Activated naive CD4-positive, alpha-beta T cell (primary cell): ENCODE results near the gene TMEM150A.
"Not testable (repeated sequence)": the region's sequence is repeated elsewhere in the genome, so short reads cannot be mapped to it uniquely, and the experiment has no call there.

Experiments used
- DNase-seq, 4 experiments: peaks; one replicate each; lab custom pipeline; 2025; lab: John Stamatoyannopoulos, UW

Gene TMEM150A, protein sequence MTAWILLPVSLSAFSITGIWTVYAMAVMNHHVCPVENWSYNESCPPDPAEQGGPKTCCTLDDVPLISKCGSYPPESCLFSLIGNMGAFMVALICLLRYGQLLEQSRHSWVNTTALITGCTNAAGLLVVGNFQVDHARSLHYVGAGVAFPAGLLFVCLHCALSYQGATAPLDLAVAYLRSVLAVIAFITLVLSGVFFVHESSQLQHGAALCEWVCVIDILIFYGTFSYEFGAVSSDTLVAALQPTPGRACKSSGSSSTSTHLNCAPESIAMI

DNA sequence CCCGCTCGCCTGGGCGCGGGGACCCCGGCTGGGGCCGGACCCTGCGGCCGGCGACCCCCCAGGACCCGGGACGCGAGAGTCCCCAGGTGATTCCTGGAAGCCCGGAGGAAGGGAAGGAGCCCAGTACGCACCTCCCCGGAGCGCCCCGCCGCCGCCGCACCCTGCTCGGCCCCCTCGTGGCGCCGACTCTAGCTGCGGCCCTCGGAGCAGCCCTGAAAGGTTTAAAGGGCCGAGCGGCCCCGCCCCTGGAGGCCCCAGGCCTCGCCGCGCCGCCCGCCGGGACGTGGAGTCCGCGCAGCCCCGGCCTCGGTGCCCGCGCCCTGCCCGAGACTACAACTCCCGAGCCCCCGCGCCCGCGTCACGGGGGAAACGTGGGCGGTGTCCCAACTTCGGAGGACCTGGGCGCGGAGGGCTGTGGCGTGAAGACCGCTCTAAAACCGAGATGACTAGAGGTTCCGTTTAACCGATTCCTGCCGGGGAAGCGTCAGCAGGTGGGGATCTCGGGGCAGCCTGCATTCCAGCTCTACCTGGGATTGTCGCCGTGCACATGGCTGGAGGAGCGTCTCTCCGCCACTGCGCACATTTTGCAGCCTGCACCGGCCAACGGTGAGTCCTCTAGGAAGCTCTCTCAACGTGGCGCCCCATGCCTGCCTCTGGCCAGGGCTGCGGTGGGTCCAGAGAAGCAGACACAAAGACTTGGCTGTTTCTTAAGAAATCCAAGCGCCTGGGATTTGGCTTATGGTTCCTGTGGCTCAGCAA is at the start of gene TMEM150A:
Gene TMEM150A, minus strand, starts transcription at position 223 of the 759 bp plus-strand sequence. CDS start 750 bp downstream, outside the sequence.
- DNase-seq = peak; percentile 51 to 85 (median 66)

DNA sequence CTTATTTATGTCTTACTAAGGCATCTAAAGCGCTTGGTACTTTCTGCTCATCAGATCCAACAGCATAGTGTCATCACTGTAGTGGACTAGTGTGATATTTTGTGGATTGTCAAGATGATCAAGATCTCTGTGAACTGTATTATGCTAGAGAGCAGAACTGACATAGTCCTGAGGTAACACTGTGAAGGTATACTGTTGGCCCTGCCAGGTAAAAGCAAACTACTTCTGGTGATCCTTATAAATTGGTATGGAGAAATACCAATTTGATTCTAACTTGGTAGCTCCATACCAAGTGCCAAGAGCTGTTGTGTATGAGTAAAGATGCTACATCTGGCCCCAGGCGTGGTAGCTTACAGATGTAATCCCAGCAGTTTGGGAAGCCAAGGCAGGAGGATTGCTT is 49.6 kb upstream of the TMEM150A start:
- no peak for DNase-seq

DNA sequence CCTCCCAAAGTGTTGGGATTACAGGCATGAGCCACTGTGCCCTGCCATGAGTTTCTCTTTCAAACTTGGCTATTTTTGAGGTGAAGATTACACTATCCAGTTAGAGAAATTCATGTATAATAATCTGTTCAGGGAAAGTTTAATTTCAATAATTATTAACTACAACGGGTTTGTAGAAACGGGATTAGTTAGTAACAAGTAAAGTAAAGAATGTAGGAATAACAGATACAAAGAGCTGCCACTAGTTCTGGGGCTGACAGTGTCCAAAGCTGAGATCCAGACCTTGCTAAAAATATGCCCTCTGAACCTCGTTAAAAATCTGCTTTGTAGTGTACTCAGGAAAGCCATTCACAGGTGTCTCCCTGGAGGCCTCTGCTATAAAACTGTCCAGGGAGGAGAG is 48.6 kb upstream of the TMEM150A start:
- no peak for DNase-seq

DNA sequence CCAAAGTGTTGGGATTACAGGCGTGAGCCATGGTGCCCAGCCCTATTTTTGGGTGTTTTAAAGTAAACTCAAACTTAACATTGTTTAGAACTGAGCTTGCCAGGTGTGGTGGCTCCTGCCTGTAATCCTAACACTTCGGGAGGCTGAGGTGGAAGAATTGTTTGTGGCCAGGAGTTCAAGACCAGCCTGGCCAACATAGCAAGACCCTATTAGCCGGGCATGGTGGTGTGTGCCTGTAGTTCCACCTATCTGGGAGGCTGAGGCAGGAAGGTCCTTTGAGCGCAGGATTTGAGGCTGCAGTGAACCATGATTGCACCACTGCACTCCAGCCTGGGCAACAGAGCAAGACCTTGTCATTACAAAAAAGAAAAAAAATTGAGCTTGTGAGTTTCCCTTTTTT is 48.0 kb upstream of the TMEM150A start:
- DNase-seq = no peak

DNA sequence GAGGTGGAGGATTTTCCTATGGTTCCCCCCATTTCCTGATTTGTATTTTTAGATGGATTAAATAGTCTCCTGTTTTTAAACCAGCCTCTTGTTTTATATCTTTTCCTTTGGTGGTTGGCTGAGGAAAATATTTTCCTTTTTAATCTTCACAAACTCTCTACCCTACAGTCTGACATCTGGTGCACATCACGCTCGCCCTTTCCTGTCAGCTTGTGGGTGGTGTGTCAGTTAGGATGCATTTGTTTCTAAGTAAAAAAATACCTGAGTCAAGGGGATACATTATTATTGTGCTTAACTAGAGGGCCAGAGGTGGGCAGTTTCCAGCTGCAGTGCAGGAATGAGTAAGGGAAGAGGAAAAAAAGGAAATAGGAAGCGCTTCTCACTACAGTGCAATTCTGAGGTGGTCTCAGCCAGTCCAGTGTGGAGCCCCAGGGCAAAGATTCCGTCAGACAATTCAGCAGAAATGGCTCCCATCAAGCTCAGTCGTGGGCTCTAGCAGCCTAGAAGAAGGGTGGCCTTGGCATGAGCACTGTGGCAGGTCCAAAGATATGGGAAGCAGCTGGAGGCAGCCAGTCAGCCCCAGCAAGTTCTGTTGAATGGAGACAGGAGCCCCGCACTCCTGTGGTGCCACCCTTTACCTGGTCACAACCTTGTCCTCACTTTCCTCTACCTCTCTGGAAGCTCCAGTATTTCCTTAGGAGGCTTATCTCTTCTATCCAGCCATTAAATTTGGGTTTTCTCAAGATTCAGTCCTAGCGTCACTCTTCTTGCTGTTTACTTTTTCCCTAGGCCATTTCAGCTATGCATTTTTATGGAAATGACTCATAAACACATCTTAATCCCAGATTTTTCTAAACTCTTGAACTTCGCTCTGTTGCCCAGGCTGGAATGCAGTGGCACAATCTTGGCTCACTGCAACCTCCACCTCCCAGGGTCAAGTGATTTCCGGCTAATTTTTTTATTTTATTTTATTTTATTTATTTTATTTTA is 47.0 kb upstream of the TMEM150A start:
- no peak for DNase-seq

DNA sequence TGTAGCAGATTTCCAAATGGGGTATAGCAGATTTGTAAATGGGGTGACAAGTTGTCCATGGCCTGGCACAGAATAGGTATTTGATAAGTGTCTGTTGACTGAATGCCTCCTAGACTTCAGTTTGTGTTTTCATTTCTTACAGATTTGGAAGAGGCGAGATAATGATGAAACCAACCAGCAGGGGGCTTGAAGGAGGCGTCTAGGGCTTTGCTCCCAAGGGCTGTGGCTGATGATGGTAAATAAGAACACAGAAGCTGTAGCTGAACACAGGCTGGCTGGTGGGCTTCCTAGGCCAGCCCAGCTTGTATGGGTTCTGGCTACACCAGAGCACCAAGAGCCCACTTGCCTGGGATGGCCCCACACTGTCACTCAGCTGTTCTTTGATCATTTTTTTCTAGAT is 46.1 kb upstream of the TMEM150A start:
- DNase-seq = no peak

DNA sequence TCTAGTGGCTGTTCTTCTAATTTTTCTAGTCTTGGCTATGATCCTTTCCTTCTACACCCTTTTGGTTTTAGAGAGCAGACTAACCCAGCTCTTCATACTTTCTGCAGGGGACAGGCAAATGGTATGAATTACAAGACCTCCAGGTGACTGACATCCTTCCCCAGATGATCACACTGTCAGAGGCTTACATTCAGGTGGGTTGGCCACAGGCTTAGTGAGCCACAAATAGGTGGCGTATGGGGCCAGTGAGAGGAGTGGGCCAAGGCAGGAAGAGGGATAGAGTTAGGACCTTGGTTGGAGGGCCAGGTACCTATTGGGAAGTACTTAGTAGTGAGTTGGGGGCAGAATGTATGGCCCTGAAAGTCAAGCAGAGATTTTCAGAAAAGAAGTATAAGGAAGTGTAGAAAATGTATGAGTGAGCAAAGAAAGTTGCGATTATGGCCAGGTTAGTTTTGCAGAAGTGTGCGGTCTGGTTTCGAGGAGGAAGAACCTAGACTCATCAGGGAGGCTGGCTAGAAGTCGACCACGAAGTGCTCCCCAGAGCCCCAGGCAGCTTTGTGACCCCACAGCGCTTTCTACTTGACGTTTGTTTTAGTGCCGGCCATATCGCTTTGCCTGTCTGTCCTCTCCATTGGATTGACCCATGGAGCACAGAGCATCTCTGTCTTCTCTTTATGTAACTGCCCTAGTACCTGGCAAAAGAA is 45.5 kb upstream of the TMEM150A start:
- DNase-seq = no peak

DNA sequence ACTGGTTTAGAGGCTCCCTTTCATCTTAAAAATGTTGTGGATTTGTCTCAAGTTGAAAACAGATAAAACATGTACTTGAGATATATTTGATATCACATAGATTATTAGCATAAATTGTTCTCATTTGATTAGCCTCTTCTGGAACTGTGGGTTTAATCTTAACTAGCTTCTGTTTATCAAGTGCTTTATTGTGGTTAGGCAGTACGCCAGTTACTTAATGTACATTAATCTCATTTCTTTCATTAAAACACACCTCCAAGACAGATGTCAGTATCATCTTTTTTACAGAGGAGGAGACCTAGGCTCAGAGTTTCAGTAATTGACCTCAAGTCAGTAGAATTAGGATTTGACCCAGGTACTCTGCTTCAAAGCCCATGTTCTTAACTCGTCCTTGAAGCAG is 43.7 kb upstream of the TMEM150A start:
- no peak for DNase-seq

DNA sequence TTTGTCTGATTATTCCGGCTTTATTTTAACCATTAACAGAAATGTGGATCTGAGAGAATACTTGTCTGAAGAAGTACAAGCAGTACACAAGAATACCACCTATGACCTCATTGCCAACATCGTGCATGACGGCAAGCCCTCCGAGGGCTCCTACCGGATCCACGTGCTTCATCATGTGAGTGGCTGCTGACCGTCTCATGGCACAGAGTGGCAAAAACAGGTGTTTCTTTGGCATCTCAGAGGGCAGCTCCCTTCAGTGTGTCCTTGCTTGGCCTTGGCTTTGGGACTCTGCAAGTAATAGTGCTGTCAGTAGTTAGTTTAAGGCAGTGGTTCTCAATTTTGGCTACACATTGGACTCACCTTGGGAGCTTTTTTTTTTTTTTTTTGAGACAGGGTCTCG is 42.4 kb upstream of the TMEM150A start:
- DNase-seq = no peak

DNA sequence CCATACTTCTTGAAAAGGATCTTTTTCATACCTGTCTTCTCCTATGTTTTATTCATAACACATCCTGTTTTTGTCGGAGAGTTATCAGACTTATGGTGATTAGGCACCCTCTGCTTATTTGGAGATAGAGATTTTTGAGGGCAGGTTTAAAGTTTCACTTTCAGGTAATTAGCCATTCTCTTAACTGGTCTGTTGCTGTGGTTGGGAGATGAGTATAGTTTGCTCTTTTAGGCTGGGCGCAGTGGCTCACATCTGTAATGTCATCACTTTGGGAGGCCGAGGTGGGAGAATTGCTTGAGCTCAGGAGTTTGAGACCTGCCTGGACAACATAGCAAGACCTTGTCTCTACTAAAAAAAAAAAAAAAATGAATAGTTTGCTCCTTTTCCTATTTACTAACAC is 40.2 kb upstream of the TMEM150A start:
- DNase-seq = no peak

DNA sequence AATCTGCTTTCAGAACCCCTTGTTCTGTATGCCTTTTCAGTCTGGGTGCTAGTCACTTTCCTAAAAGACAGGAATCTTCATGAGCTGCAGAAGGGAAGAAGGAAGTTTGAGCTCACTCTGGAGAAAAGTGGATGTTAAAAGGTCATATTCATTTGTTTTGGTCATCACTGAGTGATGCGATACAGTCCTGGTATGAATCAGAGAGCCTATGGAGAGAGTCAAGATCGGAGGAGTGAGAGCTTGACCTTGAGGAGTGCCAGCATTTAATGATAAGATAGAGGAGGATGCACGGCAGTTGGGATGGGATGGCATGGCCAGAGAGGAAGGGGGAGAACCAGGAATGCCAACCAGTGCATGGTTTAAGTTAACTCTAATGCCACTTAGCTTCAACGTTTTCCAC is 33.1 kb upstream of the TMEM150A start:
- no peak for DNase-seq

DNA sequence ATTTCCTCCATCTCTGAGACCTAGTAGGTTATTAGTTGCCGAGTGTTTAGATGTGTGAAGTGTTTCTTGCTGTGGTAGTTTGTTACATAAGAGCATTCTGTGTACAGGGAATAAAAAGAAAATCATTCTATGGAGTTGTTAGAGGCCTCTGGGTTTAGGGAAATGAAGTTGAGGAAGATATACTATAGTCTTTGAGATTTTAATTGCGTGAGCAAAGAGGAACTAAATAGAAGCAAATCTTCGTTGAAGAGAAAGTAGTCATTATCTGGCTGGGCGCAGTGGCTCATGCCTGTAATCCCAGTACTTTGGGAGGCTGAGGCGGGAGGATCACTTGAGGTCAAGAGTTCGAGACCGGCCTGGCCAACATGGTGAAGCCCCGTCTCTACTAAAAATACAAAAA is 32.5 kb upstream of the TMEM150A start:
- no peak for DNase-seq

DNA sequence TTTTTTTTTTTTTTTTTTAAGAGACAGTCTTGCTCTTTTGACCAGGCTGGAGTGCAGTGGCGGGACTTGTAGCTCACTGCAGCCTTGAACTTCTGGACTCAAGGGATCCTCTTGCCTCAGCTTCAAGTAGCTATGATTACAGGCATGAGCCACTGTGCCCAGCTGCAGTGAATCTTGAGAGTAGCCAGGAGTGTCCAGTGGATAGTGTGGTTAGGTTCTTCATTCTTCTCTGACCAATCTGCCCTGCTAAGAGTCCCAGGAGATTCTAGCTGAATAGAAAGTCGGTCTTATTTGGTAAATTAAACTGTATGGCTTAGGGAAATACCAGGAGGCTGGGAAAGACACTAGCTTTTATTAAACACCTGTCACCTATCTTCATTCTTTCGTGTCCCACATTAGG is 28.8 kb upstream of the TMEM150A start:
- DNase-seq = no peak

DNA sequence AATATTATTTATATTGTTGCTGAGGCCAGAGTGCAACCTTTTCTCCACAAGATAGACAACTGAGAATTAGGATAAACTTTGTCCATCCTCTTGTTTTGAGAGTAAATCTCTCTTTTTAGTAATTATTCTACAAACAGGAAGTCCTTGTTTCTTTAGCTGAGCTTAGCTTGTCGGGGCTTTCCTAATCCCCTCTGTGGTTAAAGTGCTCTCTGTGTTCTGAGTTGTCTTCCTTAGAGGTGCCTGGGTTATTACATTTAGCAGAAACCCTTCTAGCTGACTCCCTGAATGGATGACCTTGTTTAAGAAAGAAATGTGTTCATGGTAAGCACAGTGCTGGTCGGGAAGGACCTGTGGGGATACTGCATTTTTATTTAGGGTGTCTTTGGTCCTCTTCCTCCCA is 26.2 kb upstream of the TMEM150A start:
- DNase-seq = no peak

DNA sequence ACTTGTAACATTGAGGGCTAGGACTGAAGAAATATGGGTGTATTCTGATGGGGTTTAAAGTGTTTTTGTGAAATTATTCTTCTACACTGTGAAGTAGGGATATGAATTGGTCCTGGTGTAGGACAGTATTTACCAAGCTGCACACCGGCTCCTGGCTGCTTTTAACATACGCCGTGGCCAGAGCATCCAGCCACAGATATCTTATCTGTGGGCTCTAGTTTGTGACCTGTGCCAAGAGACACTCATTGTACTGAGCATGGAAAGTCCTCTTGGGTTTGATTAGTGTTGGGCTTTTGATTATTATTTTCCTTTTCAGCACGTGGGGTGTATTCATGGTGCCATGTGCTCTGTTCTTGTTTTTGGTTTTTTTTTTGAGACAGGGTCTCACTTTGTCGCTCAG is 21.5 kb upstream of the TMEM150A start:
- DNase-seq = no peak

DNA sequence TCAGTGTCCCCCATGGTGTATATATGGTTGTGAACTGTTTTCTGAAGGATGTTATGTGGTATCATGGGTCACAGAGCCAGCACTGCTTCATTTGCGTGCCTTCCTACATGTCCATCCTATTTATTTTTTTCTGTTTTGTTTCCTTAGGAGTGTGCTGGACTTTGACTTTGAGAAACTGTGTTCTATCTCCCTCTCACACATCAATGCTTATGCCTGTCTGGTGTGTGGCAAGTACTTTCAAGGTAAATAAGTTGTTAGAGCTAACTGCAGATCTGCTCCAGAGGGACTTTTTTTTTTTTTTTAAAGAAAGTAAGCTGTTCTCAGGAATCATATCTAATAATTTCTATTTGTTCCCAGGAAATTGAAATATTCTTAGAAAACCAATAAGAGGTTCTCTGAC is 18.8 kb upstream of the TMEM150A start:
- DNase-seq = no peak

DNA sequence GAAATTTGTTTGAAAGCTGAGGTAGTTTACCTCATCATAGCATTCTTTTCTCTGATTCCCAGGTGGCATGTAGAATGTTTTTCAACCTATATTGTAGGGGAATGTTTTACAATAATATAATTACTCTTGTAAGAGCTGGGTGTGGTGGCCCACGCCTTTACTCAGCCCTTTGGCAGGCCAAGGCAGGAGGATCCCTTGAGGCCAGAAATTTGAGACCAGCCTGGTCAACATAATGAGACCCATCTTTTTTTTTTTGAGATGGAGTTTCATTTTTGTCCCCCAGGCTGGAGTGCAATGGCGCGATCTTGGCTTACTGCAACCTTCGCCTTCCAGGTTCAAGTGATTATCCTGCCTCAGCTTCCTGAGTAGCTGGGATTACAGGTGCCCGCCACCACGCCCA is 17.1 kb upstream of the TMEM150A start:
- DNase-seq = no peak

DNA sequence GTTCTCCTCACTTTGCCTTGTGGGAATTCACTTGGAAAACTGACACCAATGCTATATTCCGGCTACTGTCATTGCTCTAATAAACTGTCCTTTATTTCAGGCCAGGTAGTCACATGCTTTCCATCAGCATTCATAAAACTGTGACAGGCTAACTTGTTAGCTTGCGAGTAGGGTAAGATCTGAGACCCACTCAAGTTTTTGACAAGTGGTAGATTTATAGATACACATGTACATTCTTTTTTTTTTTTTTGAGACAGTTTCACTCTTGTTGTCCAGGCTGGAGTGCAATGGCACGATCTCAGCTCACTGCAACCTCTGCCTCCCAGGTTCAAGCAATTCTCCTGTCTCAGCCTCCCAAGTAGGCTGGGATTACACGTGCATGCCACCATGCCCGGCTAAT is 15.2 kb upstream of the TMEM150A start:
- not testable (repeated sequence) for DNase-seq

DNA sequence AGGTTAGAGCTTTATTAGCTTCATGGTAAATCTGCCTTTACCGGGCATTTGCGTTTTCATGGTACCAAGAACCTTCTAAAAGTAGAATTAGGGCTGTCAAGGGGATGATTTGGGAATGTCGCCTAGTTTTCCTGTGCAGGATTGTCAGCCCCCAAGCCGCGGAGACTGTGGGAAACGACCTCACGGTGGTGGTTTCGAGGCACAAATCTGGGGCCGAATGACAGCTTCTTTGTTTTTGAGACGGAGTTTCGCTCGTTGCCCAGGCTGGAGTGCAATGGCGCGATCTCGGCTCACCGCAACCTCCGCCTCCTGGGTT is 12.9 kb upstream of the TMEM150A start:
- DNase-seq = no peak

DNA sequence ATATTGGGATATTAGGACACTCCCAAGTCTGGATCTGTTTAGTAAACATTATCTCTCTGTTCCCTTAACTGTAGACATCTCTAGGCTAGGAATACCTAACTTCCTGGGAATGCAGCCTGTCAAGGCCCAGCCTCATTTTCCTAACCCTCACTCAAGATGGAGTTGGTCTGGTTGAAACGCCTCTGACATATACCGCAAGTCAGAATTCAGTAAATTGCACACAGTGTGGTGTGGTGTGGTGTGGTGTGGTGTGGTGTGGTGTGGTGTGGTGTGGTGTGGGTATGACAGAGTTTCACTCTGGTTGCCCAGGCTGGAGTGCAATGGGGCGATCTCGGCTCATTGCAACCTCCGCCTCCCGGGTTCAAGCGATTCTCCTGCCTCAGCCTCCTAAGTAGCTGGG is 12.3 kb upstream of the TMEM150A start:
- DNase-seq = not testable (repeated sequence)

DNA sequence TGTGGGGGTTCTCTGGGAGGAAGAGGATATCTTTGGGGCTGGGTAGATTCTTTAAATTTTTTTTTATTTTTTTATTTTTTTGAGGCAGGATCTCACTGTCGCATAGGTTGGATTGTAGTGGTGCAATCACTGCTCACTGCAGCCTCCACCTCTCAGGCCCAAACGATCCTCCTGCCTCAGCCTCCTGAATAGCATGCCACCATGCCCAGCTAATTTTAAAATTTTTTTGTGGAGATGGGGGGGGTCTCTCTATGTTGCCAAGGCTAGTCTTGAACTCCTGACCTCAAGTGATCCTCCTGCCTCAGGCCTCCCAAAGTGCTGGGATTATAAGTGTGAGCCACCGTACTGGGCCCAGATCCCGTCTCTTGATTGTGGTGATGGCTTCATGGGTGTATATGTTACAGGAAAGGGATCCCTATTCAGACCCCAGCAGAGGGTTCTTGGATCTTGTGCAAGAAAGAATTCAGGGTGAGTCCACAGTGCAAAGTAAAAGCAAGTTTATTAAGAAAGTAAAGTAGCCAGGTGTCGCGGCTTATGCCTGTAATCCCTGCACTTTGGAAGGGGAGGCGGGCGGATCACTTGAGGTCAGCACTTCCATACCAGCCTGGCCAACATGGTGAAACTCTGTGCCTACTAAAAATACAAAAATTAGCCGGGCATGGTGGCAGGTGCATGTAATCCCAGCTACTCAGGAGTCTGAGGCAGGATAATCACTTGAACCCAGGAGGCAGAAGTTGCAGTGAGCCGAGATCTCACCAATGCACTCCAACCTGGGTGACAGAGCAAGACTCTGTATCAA is 11.4 kb upstream of the TMEM150A start:
- DNase-seq = no peak
